Epithelial cell of esophagus (primary cell): Measurements from ENCODE around the gene BAZ2A.

Experiments used
- DNase-seq: peaks from one replicate; pipeline ENCODE4 v3.0.0; 2010; ENCODE audit warnings: low read depth
- H3K4me3 ChIP-seq: 2 replicates; pipeline ENCODE4 v1.5.1; 2011; ENCODE audit warnings: mild to moderate bottlenecking, low read length, control low read depth
- TF ChIP-seq, protein P1 (sequence below): IDR thresholded peaks from 2 replicates; pipeline ENCODE4 v1.5.1; 2011; ENCODE audit warnings: low read depth, mild to moderate bottlenecking, low read length, control low read depth, inconsistent platforms; ENCODE audit not compliant: insufficient read depth; ENCODE audit errors: missing control alignments

The BAZ2A gene

DNA sequence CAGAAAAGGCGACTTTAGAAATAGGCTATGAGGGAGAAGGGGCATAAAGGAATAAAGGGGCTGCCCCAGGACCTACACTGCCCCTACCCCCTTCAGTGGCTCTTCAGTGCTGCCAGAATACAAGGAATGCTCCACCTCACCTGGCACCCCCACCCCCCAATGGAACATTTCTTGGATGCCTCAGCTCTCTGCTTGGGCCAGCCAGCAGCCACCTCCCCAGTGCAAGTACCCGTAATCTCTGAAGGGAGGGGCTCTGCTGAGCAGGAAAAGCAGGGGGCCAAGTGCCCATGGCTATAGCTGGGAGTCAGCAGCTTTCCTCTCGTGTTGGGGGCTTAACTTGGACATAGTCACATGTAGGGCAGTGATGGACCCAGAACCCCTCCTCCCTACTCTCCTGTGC lies 33.3 kb downstream of the BAZ2A start:
- no peak overlapping the region for H3K4me3 ChIP-seq
- DNase-seq, result no peak
- TF ChIP-seq, protein P1, sequence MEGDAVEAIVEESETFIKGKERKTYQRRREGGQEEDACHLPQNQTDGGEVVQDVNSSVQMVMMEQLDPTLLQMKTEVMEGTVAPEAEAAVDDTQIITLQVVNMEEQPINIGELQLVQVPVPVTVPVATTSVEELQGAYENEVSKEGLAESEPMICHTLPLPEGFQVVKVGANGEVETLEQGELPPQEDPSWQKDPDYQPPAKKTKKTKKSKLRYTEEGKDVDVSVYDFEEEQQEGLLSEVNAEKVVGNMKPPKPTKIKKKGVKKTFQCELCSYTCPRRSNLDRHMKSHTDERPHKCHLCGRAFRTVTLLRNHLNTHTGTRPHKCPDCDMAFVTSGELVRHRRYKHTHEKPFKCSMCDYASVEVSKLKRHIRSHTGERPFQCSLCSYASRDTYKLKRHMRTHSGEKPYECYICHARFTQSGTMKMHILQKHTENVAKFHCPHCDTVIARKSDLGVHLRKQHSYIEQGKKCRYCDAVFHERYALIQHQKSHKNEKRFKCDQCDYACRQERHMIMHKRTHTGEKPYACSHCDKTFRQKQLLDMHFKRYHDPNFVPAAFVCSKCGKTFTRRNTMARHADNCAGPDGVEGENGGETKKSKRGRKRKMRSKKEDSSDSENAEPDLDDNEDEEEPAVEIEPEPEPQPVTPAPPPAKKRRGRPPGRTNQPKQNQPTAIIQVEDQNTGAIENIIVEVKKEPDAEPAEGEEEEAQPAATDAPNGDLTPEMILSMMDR, result no peak

- H3K4me3 ChIP-seq, result no peak overlapping the region
- TF ChIP-seq, protein P1, result peak; percentile 90
- DNase-seq, result peak; percentile 61
Observed at GRCh38 chr12:56593909-56594621, 36.1 kb downstream of the BAZ2A start.

- TF ChIP-seq, protein P1, result no peak
- no peak for DNase-seq
- H3K4me3 ChIP-seq, result no peak overlapping the region
Observed at GRCh38 chr12:56591961-56592360, 38.2 kb downstream of the BAZ2A start.

DNA sequence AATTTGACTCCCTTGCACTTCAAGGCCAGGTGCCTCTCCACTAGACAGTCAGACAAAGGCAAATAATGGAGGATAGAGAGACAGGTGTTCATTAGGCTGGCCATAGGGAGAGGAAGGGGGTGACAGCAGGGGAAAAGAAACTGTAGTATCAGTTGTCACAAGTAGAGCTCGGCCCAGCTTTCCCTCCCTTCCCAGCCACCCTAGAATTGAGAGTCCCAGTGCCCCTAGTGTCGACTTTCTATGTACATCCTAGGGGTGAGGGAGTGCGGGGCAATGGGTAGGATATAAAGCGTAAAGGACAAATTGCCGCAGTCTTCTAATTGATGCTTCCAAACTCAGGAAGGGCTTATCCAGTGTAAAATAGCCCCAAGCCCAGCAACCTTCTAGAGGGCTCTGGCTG lies 39.0 kb downstream of the BAZ2A start:
- H3K4me3 ChIP-seq, result no peak overlapping the region
- no peak for DNase-seq
- TF ChIP-seq, protein P1, result no peak

DNA sequence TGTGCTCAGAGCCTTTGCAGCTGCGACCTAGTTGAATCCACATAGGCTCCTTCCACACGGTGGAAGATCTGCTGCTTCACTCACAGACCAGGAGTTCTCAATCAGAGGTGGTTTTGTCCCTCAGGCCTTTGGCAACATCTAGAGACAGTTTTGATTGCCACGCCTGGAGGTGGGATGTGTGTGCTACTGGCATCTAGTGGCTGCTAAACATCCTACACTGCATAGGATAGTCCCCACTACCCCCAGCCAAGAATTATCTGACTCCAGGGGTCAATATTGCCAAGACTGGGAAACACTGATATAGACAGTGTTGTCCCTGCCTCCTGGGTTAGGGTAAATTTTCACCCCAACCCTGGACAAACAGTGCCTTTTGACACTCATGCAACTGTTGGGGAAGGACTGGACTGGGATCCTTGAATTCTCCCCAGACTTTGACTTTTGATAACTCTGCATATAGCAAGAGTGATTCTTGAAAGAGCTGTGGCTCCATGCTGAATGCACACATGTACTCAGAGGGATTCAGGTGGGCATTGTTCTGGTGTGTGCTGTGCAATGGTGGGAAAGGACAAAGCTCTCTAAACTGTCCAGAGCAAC lies 39.8 kb downstream of the BAZ2A start:
- H3K4me3 ChIP-seq, result no peak overlapping the region
- peak; percentile 45 for DNase-seq
- TF ChIP-seq, protein P1, result peak; percentile 62

DNA sequence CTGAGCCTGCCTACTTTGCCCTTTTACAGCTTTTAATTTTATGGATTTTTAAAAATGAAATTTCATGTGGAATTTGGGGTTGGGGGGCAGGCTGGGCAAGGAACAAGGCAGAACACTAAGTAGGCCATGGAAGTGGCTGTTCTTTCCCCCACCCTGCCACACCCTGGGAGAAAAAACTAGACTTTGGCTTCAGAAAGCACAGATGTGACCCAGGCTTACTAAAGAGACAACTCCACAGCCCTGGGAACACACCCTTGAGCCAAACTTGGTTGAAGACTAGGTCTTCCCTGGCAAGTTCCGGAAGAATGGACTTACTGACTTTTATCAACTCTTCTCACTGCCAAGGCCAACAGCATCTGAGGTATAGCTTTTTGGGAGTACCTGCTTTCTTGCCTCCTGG lies 40.3 kb downstream of the BAZ2A start:
- no peak overlapping the region for H3K4me3 ChIP-seq
- TF ChIP-seq, protein P1, result no peak

GRCh38 chr12:56585098-56585497 lies 45.0 kb downstream of the BAZ2A start:
- no peak overlapping the region for H3K4me3 ChIP-seq
- TF ChIP-seq, protein P1, result no peak
- no peak for DNase-seq

More for the DNA sequence above, 40.3 kb downstream of the BAZ2A start:
- no peak for DNase-seq
